HS-5 (cell line): ENCODE results near the gene HLA-DRB1.
"Not testable (repeated sequence)": the region's sequence is repeated elsewhere in the genome, so short reads cannot be mapped to it uniquely, and the experiment has no call there.

Source experiments
- DNase-seq: peaks from one replicate; pipeline ENCODE4 v3.0.0-alpha.2; 2012; ENCODE audit warnings: low read depth

The HLA-DRB1 gene

DNA sequence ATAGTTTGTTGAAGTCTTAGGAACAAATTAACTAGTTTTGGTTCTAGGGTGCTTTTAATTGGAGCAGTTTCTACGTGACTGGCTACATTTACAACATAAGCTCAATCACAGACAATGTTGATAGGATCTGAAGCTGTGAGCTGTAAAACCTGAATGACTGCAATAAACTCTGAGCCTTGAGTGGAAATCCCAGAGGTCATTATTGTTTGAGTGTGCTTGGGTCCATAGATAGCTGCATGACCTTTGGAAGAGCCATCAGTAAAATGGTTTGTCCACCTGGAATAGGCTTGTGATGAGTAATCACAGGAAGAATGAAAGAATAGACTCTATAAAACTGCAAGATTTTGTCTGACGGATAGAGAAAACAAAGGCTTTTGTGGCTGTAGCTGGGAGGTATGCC, 26.7 kb downstream of the HLA-DRB1 start:
- no peak for DNase-seq

DNA sequence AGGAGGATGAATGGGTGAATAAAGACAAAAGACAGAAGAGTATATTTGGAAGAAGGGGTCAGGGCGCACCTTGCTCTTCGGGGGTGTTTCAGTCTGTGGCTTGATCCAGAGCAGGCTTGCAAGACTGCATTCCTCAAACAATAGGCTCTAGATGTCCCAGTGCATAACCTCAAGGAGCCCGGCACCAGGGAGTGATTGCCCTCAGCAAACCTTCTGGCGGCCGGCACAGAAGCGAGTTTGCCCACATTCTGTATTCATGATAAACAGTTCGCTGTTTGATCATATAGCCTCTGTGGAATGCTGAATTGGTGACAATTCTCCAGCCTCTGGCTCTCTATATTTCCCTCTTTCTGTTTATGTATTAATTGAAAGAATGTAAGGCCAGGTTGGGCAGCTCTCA, 29.9 kb downstream of the HLA-DRB1 start:
- DNase-seq = no peak

DNA sequence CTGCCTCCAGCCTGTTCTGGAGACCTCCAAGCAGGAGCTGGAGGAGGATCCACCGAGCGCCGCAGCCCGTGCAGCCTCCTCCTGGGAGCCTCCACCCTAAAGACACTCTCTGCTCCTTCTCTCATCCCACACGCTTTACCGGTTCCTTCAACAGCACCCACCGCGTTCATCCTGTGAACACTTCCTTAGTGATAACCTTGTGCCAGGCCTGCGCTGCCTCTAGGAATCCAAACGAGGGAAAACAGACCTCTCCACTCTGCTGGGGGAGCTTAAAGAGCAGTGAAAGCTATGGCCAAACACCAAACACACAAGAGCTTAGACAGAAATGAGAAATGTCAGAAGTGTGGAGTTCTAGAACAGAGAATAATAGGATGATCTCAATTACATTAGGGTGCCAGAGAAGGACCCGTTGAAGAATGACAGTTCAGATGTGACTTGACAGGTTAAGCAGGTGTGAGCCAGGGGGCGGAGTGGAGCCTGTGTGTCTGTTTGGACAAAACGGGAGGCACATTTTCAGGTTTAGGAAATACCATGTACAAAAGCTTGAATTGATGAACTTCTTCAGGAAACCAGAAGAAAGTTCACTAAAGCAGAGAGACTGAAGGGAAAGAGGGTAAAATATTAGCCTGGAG, 31.1 kb downstream of the HLA-DRB1 start:
- no peak for DNase-seq

- DNase-seq = no peak
Observed at GRCh38 chr6:32554116-32554965, 35.3 kb downstream of the HLA-DRB1 start.

DNA sequence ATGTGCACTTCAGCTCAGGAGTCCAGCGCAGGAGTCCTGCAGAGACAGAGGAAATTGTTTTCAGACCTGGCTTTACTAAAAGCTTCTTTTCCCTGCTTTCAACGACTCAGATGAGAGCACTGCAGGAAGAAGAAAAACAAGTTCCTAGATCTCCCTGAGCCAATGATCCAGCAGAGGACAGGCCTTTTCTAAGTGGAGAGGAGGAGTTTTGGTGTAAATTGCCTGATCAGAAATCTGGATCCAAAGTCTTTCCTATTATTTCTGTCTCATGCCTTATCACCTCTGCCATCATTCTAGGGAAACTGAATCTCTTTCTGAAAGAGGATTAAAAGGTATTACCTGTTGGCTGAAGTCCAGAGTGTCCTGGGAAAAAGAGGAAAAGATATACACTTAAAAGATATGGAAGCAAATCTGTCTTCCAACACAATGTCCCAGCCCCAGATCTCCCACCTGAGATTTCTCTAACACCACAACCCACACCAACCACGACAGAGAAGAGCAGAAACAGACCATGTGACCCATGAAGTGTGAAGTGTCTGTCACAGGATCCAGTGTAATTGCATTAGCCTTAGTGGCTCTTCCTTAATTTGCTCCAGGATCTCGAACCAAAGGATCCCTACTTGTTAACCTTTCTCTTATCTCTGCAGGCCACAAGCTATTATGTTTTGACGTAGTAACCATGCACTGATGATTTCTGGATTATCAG, 36.5 kb downstream of the HLA-DRB1 start:
- DNase-seq = no peak

DNA sequence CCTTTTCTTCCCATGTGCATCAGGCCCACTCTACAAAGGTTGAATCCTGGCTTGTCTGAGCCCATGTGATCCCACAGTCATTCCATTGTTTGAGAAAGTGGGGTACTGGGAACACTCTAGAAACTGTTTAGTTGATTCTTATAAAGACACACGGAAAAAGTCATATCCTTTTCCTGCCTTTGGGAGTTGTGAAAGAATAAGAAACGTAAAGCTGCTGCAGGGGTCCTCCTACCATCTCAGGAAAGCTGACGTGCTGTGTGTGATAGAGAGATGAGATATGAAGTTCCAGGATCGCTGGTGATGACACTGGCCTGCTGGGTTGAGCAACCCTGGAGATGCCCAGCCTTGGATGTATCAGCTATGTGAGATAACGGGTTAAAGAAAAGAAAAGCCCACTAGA, 38.2 kb downstream of the HLA-DRB1 start:
- no peak for DNase-seq

DNA sequence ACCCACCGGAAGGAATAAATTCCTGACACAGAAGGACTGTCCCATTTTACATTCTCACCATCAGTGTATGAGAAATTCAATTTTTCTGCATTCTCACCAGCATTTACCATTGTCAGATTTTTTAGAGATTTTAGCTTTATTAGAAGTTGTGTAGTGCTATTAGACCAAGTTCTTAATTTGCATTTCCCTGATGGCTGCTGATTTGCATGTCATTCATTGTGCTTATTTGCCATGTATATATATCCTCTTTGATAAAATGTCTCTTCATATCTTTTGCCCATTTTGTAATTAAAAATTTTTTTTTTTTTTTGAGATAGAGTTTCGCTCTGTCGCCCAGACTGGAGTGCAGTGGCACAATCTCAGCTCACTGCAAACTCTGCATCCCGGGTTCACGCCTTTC, 49.8 kb downstream of the HLA-DRB1 start:
- no peak for DNase-seq

GRCh38 chr6:32530431-32530793, 59.2 kb downstream of the HLA-DRB1 start:
- DNase-seq = not testable (repeated sequence)

DNA sequence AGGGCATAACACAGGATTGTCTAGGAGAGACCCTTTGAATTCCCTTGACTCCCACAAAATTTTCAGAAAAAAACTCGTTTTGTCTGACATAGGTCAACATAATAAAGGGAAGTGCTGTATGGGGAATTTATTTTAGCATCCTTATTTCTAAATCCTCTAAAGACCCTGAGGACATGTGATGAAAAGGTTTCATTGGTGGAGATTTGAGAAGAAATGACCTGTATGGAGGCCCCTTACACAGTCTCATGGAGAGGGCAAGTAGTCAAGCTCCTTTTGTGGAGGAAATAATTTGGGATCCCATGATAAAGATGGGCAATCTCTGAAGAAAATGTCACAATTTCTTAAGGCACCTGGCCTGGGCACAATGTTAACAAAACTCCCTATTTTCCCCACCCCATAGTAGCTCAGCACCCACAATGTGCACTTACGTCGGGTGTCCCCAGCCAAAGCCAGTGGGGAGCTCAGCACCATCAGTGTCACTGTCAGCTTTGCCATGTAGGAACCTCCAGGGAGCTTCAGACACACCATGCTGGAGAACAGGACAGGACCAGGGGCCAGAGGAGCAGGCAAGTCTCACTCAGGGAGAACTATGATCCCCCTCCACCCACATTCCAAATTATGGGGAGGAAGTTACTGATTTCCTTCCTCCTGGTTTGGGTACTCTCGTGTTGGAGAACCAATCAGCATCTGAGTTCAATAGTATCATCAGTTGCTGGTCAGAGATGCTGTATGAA, 59.8 kb downstream of the HLA-DRB1 start, which contains the start of gene HLA-DRB5:
Gene HLA-DRB5 (minus strand): TSS at position 591 of the 734 bp plus-strand sequence. CDS start 63 bp downstream, at position 528.
- DNase-seq = no peak
